RPMI8226 (cell line): ENCODE data around the gene NDUFAF5.
"Not testable (repeated sequence)": the region's sequence is repeated elsewhere in the genome, so short reads cannot be mapped to it uniquely, and the experiment has no call there.

Experiments used
- DNase-seq: peaks from one replicate; pipeline ENCODE4 v3.0.0-alpha.2; 2015

NDUFAF5 gene

GRCh38 chr20:13784893-13785715 is at the start of gene NDUFAF5, which contains the start of gene ESF1:
NDUFAF5 (plus strand) TSS chr20:13785028; CDS start chr20:13785069, 41 bp downstream.
ESF1 (minus strand) TSS chr20:13784919; CDS start chr20:13783140, 1,779 bp downstream.
- peak; percentile 98 for DNase-seq

GRCh38 chr20:13735826-13736225 is 49.0 kb upstream of the NDUFAF5 start:
- no peak for DNase-seq

GRCh38 chr20:13736436-13737191 is 48.2 kb upstream of the NDUFAF5 start:
- DNase-seq, result no peak

GRCh38 chr20:13738187-13738586 is 46.6 kb upstream of the NDUFAF5 start:
- not testable (repeated sequence) for DNase-seq

- DNase-seq, result no peak
These were observed 44.8 kb upstream of the NDUFAF5 start for GRCh38 chr20:13739731-13740649.

- DNase-seq, result no peak
These were observed 42.9 kb upstream of the NDUFAF5 start for GRCh38 chr20:13741879-13742278.

- no peak for DNase-seq
These were observed 40.5 kb upstream of the NDUFAF5 start for GRCh38 chr20:13744352-13744751.

- no peak for DNase-seq
These were observed 39.0 kb upstream of the NDUFAF5 start for GRCh38 chr20:13745784-13746183.

GRCh38 chr20:13749811-13750210 is 35.0 kb upstream of the NDUFAF5 start:
- DNase-seq, result no peak

- no peak for DNase-seq
These were observed 31.3 kb upstream of the NDUFAF5 start for GRCh38 chr20:13753436-13754036.

- no peak for DNase-seq
These were observed 29.0 kb upstream of the NDUFAF5 start for GRCh38 chr20:13755809-13756208.

- DNase-seq, result no peak
These were observed 28.3 kb upstream of the NDUFAF5 start for GRCh38 chr20:13756551-13756950.

GRCh38 chr20:13758884-13759283 is 25.9 kb upstream of the NDUFAF5 start:
- DNase-seq, result no peak

- not testable (repeated sequence) for DNase-seq
These were observed 24.3 kb upstream of the NDUFAF5 start for GRCh38 chr20:13760451-13760946.

GRCh38 chr20:13765299-13765698 is 19.5 kb upstream of the NDUFAF5 start:
- no peak for DNase-seq

GRCh38 chr20:13765868-13766416 is 18.9 kb upstream of the NDUFAF5 start:
- DNase-seq, result no peak

GRCh38 chr20:13770141-13770540 is 14.7 kb upstream of the NDUFAF5 start:
- DNase-seq, result no peak

GRCh38 chr20:13771853-13772453 is 12.9 kb upstream of the NDUFAF5 start:
- DNase-seq, result peak; percentile 15

- DNase-seq, result no peak
These were observed 12.3 kb upstream of the NDUFAF5 start for GRCh38 chr20:13772529-13772928.

GRCh38 chr20:13775867-13776266 is 9.0 kb upstream of the NDUFAF5 start:
- no peak for DNase-seq

- no peak for DNase-seq
These were observed 7.6 kb upstream of the NDUFAF5 start for GRCh38 chr20:13777171-13777601.
